ENCODE measurements around the gene SIRT3.

DNA sequence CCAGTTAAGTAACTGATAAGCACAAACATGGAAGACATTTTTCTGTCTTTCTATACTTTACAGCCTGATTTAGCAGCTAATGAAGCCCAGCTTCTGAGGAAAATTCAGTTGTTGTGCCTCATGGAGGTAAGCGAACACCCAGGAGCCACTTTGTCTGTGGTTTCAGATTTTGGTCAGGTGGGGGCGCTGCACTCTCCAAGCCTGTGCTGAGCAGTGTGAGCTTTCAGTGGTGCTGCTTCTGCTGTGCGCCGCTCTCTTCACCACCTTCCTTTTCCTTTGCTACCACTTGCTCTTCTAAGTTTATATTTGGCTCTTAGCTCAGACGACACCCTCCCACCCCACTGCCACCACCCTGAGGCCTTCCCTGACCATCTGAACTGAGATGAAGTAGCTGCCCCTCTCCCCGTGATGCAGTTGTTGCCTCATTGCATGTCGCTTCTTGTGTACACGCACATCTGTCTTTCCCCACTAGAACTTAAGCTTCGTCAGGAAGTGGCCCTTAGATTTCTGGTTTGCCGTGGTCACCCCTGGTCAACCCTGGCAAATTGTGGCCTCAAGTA lies 14.7 kb upstream of the SIRT3 start:
- TF ChIP-seq, protein P1, sequence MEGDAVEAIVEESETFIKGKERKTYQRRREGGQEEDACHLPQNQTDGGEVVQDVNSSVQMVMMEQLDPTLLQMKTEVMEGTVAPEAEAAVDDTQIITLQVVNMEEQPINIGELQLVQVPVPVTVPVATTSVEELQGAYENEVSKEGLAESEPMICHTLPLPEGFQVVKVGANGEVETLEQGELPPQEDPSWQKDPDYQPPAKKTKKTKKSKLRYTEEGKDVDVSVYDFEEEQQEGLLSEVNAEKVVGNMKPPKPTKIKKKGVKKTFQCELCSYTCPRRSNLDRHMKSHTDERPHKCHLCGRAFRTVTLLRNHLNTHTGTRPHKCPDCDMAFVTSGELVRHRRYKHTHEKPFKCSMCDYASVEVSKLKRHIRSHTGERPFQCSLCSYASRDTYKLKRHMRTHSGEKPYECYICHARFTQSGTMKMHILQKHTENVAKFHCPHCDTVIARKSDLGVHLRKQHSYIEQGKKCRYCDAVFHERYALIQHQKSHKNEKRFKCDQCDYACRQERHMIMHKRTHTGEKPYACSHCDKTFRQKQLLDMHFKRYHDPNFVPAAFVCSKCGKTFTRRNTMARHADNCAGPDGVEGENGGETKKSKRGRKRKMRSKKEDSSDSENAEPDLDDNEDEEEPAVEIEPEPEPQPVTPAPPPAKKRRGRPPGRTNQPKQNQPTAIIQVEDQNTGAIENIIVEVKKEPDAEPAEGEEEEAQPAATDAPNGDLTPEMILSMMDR (IDR thresholded peaks at IDR 0.05 in 4 of 5, conservative IDR thresholded peaks at IDR 0.05 in 1 of 5): peak in 4 of 5 experiments; percentile 35 to 52 (median 48)
- TF ChIP-seq POLR2A (IDR thresholded peaks at IDR 0.05): no peak

All from gastrocnemius medialis (tissue), 4 donors.